Breast epithelium (tissue), 3 donors: ENCODE data around the gene NAMPT.

Experiments used
- POLR2A ChIP-seq: fragments of 450-650 bp; IDR thresholded peaks from one replicate; pipeline ENCODE4 v1.6.1; 2016; ENCODE audit warnings: antibody characterized with exemption, mild to moderate bottlenecking, moderate library complexity
- POLR2AphosphoS5 ChIP-seq, 3 donors: sonication (generic); formaldehyde crosslinking; IDR thresholded peaks; one replicate each; pipeline ENCODE4 v1.6.1; 2017; ENCODE audit warnings: antibody characterized with exemption in 3 of 3

DNA sequence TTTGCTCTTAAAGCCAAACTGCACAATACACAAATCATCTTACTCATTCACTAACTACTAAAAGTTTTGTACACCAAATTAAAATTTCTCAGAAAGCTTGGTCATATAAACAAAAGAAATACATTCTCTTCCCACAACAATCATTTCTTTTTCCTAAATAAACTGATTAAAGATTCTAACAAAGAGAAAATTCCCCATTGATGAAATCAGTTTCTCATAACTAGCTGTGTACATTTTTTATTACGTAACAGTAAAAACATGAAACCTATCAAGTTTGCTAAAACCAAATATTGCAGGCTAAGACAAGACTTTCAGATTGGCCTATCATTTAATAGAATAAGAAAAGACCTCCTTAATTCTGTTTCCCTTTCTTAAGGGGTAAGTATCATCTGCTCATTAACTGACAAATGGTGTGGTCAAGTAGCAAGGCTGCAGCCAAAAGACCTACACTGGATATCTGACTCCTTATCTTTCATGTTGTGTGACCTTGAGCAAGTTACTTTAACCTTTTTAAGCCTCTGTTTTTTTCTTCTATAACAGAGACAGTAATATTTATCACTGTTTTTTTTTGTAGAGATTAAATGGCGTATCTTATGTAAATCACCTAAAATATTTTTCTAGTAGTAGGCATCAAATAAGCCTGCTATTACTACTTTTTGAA lies 22.4 kb downstream of the NAMPT start:
- TF ChIP-seq POLR2AphosphoS5 (IDR thresholded peaks at IDR 0.05): no peak
- no peak for TF ChIP-seq POLR2A
